Naive thymus-derived CD4-positive, alpha-beta T cell (primary cell): Measurements from ENCODE around the gene VWDE. TPM values are rescaled to one million over a fixed set of nuclear protein-coding genes. Genes with fewer than 3 reads are reported as not detected.

ENCODE experiments used
- ATAC-seq: fragments of 150-1000 bp; cut with Tn5 transposase; 2 replicates; pipeline ENCODE4 v1.10.0; 2021; ENCODE audit warnings: mild to moderate bottlenecking, moderate library complexity
- CTCF ChIA-PET: fragments of 350-600 bp; sonication (Branson Sonifier 250); formaldehyde crosslinking; loops from one replicate; lab custom pipeline; 2021; ENCODE audit warnings: antibody characterized with exemption; lab: Charles Lee
- POLR2A ChIA-PET: fragments of 350-600 bp; sonication (Branson Sonifier 250); formaldehyde crosslinking; loops from one replicate; lab custom pipeline; 2021; ENCODE audit warnings: antibody characterized with exemption, inconsistent platforms; lab: Charles Lee
- DNase-seq, 9 donors: peaks; one replicate each; pipeline versions ENCODE4 v3.0.0 to v3.0.0-alpha.2; 2020 to 2022; ENCODE audit warnings: mixed read lengths in 1 of 9
- H3K27ac ChIP-seq: one replicate; pipeline ENCODE4 v1.7.0; 2013; ENCODE audit warnings: mild to moderate bottlenecking, low read depth, low read length, moderate library complexity
- H3K27me3 ChIP-seq, 2 donors: one replicate each; pipeline ENCODE4 v1.7.0; 2013; ENCODE audit warnings: low read length in 2 of 2, mild to moderate bottlenecking in 2 of 2, moderate library complexity in 2 of 2; ENCODE audit not compliant: control insufficient read depth in 2 of 2, insufficient read depth in 2 of 2
- H3K36me3 ChIP-seq, 3 experiments: 1 replicate in 2 of 3; 2 replicates in 1 of 3; pipeline ENCODE4 v1.7.0; 2013; ENCODE audit warnings: low read length in 3 of 3, mild to moderate bottlenecking in 3 of 3, moderate library complexity in 1 of 3; ENCODE audit not compliant: insufficient read depth in 3 of 3, control insufficient read depth in 2 of 3
- H3K4me1 ChIP-seq, 2 donors: one replicate each; pipeline ENCODE4 v1.7.0; 2013; ENCODE audit warnings: low read length in 2 of 2, mild to moderate bottlenecking in 2 of 2, moderate library complexity in 1 of 2; ENCODE audit not compliant: control insufficient read depth in 2 of 2, insufficient read depth in 2 of 2
- H3K4me3 ChIP-seq: 2 replicates; pipeline ENCODE4 v1.7.0; 2013; ENCODE audit warnings: mild to moderate bottlenecking, low read length
- H3K9me3 ChIP-seq, 3 experiments: 1 replicate in 2 of 3; 2 replicates in 1 of 3; pipeline ENCODE4 v1.7.0; 2013; ENCODE audit warnings: low read length in 3 of 3; ENCODE audit not compliant: control insufficient read depth in 2 of 3
- H3K27ac Mint-ChIP-seq, 9 donors: one replicate each; pipeline ENCODE4 v1.8.0; 2020 to 2022; ENCODE audit warnings: mixed read lengths in 9 of 9, mild to moderate bottlenecking in 8 of 9, moderate library complexity in 5 of 9, inconsistent platforms in 2 of 9
- H3K27me3 Mint-ChIP-seq, 5 donors: one replicate each; pipeline ENCODE4 v1.8.0; 2021 to 2022; ENCODE audit warnings: mixed read lengths in 5 of 5, mild to moderate bottlenecking in 1 of 5
- H3K36me3 Mint-ChIP-seq, 5 donors: one replicate each; pipeline ENCODE4 v1.8.0; 2020 to 2022; ENCODE audit warnings: mixed read lengths in 5 of 5, mild to moderate bottlenecking in 3 of 5, inconsistent platforms in 1 of 5
- H3K4me1 Mint-ChIP-seq, 7 donors: one replicate each; pipeline ENCODE4 v1.8.0; 2020 to 2022; ENCODE audit warnings: mixed read lengths in 7 of 7, mild to moderate bottlenecking in 3 of 7, inconsistent platforms in 1 of 7
- H3K4me3 Mint-ChIP-seq, 10 donors: one replicate each; pipeline ENCODE4 v1.8.0; 2020 to 2022; ENCODE audit warnings: mild to moderate bottlenecking in 10 of 10, mixed read lengths in 10 of 10, moderate library complexity in 6 of 10, inconsistent platforms in 2 of 10
- H3K9me3 Mint-ChIP-seq, 11 donors: one replicate each; pipeline ENCODE4 v1.8.0; 2020 to 2022; ENCODE audit warnings: mixed read lengths in 11 of 11, mild to moderate bottlenecking in 4 of 11, inconsistent platforms in 1 of 11, moderate library complexity in 1 of 11
- intact Hi-C, 2 donors: fragments of 100-400 bp; cut with micrococcal nuclease; formaldehyde crosslinking; loops; one replicate each; pipeline ENCODE4 v1.15.1; 2023
- polyA plus RNA-seq, 2 donors: library from polyadenylated mRNA; unstranded; fragments of 300-500 nt; fragmentation: Illumina TruSeq; gene quantifications; one replicate each; pipeline ENCODE4 v1.2.3, GENCODE V29; 2021
- total RNA-seq, 6 experiments: library from RNA in 5 of 6; stranded (reverse) in 5 of 6; gene quantifications; 1 replicate in 5 of 6; 2 replicates in 1 of 6; pipeline ENCODE4 v1.2.3 and lab custom pipeline; 2021 to 2026

Gene VWDE
- total and polyA plus RNA-seq, 7 experiments from 2014 or later, result 0.13 to 4.9 (median 2.9) TPM

- ATAC-seq, result no peak
- intact Hi-C loops, result no loop called here
Observed at GRCh38 chr7:12316925-12317324, 86.7 kb downstream of the VWDE start.

GRCh38 chr7:12315049-12315448, 88.6 kb downstream of the VWDE start:
- peaks cover 0 to 3% (median 0%) of the 10 kb centered on the region in 11 donors for H3K9me3 Mint-ChIP-seq
- Histone ChIP-seq H3K4me3 (no peak overlapping the region), H3K27ac (no peak overlapping the region), H3K27me3 (no peaks in the 10 kb centered on the region), H3K9me3 (no peaks in the 10 kb centered on the region), H3K36me3 (no peaks in the 10 kb centered on the region), H3K4me1 (no peaks in the 10 kb centered on the region)
- no peak overlapping the region for H3K27ac Mint-ChIP-seq
- H3K4me1 Mint-ChIP-seq, result peaks cover 0 to 5% (median 0%) of the 10 kb centered on the region in 7 donors
- DNase-seq, result no peak
- no peak for ATAC-seq
- ChIA-PET CTCF (no interaction called here), POLR2A (no interaction called here)
- intact Hi-C loops, result no loop called here
- H3K4me3 Mint-ChIP-seq, result no peak overlapping the region
- peaks cover 0 to 4% (median 0%) of the 10 kb centered on the region in 5 donors for H3K36me3 Mint-ChIP-seq
- peaks cover 0 to 8% (median 5%) of the 10 kb centered on the region in 5 donors for H3K27me3 Mint-ChIP-seq

More at GRCh38 chr7:12316925-12317324, 86.7 kb downstream of the VWDE start:
- Histone ChIP-seq H3K36me3 (no peaks in the 10 kb centered on the region), H3K4me1 (no peaks in the 10 kb centered on the region), H3K9me3 (no peaks in the 10 kb centered on the region), H3K27ac (no peak overlapping the region), H3K27me3 (no peaks in the 10 kb centered on the region), H3K4me3 (no peak overlapping the region)
- Mint-ChIP-seq H3K9me3 (peaks cover 0 to 3% (median 0%) of the 10 kb centered on the region in 11 donors), H3K4me1 (peaks cover 0 to 5% (median 0%) of the 10 kb centered on the region in 7 donors), H3K36me3 (peaks cover 0 to 4% (median 0%) of the 10 kb centered on the region in 5 donors), H3K27me3 (peaks cover 0 to 5% (median 0%) of the 10 kb centered on the region in 5 donors), H3K27ac (no peak overlapping the region), H3K4me3 (no peak overlapping the region)
- ChIA-PET CTCF (no interaction called here), POLR2A (no interaction called here)
- no peak for DNase-seq

- H3K36me3 ChIP-seq, result no peaks in the 10 kb centered on the region
- ChIA-PET CTCF (no interaction called here), POLR2A (no interaction called here)
- Mint-ChIP-seq H3K4me1 (peaks cover 0 to 5% (median 0%) of the 10 kb centered on the region in 7 donors), H3K4me3 (no peak overlapping the region), H3K27ac (no peak overlapping the region), H3K27me3 (peaks cover 0 to 9% (median 5%) of the 10 kb centered on the region in 5 donors), H3K36me3 (peaks cover 0 to 4% (median 0%) of the 10 kb centered on the region in 5 donors), H3K9me3 (peaks cover 0 to 3% (median 0%) of the 10 kb centered on the region in 11 donors)
- no peaks in the 10 kb centered on the region for H3K27me3 ChIP-seq
- no peaks in the 10 kb centered on the region for H3K4me1 ChIP-seq
- ATAC-seq (no peak), DNase-seq (no peak)
- no peak overlapping the region for H3K27ac ChIP-seq
- intact Hi-C loops, result no loop called here
- no peak overlapping the region for H3K4me3 ChIP-seq
- H3K9me3 ChIP-seq, result no peaks in the 10 kb centered on the region
Observed at GRCh38 chr7:12314199-12314598, 89.5 kb downstream of the VWDE start.

- DNase-seq (no peak), ATAC-seq (no peak)
- Mint-ChIP-seq H3K36me3 (peaks cover 0 to 2% (median 0%) of the 10 kb centered on the region in 5 donors), H3K4me3 (no peak overlapping the region), H3K4me1 (peaks cover 0 to 25% (median 12%) of the 10 kb centered on the region in 7 donors), H3K27me3 (peaks cover 0 to 9% (median 3%) of the 10 kb centered on the region in 5 donors), H3K9me3 (peaks cover 0 to 15% (median 1%) of the 10 kb centered on the region in 11 donors), H3K27ac (no peak overlapping the region)
- Histone ChIP-seq H3K9me3 (no peaks in the 10 kb centered on the region), H3K36me3 (no peaks in the 10 kb centered on the region), H3K27ac (no peak overlapping the region), H3K27me3 (no peaks in the 10 kb centered on the region), H3K4me3 (no peak overlapping the region), H3K4me1 (no peaks in the 10 kb centered on the region)
- ChIA-PET CTCF (no interaction called here), POLR2A (no interaction called here)
- intact Hi-C loops, result no loop called here
Observed at GRCh38 chr7:12305502-12305901, 98.2 kb downstream of the VWDE start.

- Mint-ChIP-seq H3K9me3 (peaks cover 0 to 20% (median 1%) of the 10 kb centered on the region in 11 donors), H3K27ac (peak overlapping the region in 1 of 9 donors; percentile 13), H3K4me1 (peaks cover 0 to 29% (median 12%) of the 10 kb centered on the region in 7 donors), H3K27me3 (peaks cover 0 to 10% (median 0%) of the 10 kb centered on the region in 5 donors), H3K36me3 (no peaks in the 10 kb centered on the region), H3K4me3 (peak overlapping the region in 1 of 10 donors; percentile 7)
- Histone ChIP-seq H3K27me3 (no peaks in the 10 kb centered on the region), H3K4me3 (no peak overlapping the region), H3K9me3 (no peaks in the 10 kb centered on the region), H3K4me1 (no peaks in the 10 kb centered on the region), H3K36me3 (no peaks in the 10 kb centered on the region), H3K27ac (no peak overlapping the region)
- intact Hi-C loops, result no loop called here
- POLR2A ChIA-PET, result no interaction called here
- ATAC-seq, result no peak
- CTCF ChIA-PET, result no interaction called here
- DNase-seq, result no peak
Observed at GRCh38 chr7:12303495-12303894, 100.2 kb downstream of the VWDE start.

- Histone ChIP-seq H3K36me3 (no peaks in the 10 kb centered on the region), H3K9me3 (no peaks in the 10 kb centered on the region), H3K27ac (no peak overlapping the region), H3K4me3 (no peak overlapping the region), H3K27me3 (no peaks in the 10 kb centered on the region), H3K4me1 (no peaks in the 10 kb centered on the region)
- H3K27me3 Mint-ChIP-seq, result peaks cover 0 to 10% (median 0%) of the 10 kb centered on the region in 5 donors
- peak overlapping the region in 1 of 9 donors; percentile 13 for H3K27ac Mint-ChIP-seq
- H3K4me1 Mint-ChIP-seq, result peaks cover 0 to 31% (median 12%) of the 10 kb centered on the region in 7 donors
- intact Hi-C loops, result no loop called here
- ATAC-seq (no peak), DNase-seq (no peak)
- H3K4me3 Mint-ChIP-seq, result peak overlapping the region in 1 of 10 donors; percentile 7
- POLR2A ChIA-PET, result no interaction called here
- no peaks in the 10 kb centered on the region for H3K36me3 Mint-ChIP-seq
- H3K9me3 Mint-ChIP-seq, result peaks cover 0 to 20% (median 1%) of the 10 kb centered on the region in 11 donors
- CTCF ChIA-PET, result no interaction called here
Observed at GRCh38 chr7:12303062-12303461, 100.6 kb downstream of the VWDE start.

GRCh38 chr7:12300415-12300814, 103.2 kb downstream of the VWDE start:
- intact Hi-C loops, result no loop called here
- ATAC-seq, result no peak
- Histone ChIP-seq H3K4me1 (no peaks in the 10 kb centered on the region), H3K27me3 (no peaks in the 10 kb centered on the region), H3K4me3 (no peak overlapping the region), H3K27ac (no peak overlapping the region), H3K36me3 (no peaks in the 10 kb centered on the region), H3K9me3 (no peaks in the 10 kb centered on the region)
- Mint-ChIP-seq H3K4me3 (no peak overlapping the region), H3K27ac (no peak overlapping the region), H3K27me3 (peaks cover 0 to 6% (median 0%) of the 10 kb centered on the region in 5 donors), H3K36me3 (peaks cover 0 to 3% (median 0%) of the 10 kb centered on the region in 5 donors), H3K9me3 (peaks cover 0 to 20% (median 1%) of the 10 kb centered on the region in 11 donors), H3K4me1 (peaks cover 0 to 40% (median 20%) of the 10 kb centered on the region in 7 donors)
- CTCF ChIA-PET, result no interaction called here
- no peak for DNase-seq
- POLR2A ChIA-PET, result no interaction called here
